HepG2 (cell line): ENCODE measurements around the gene ASXL1. TPM values are rescaled to one million over a fixed set of nuclear protein-coding genes. Genes with fewer than 3 reads are reported as not detected.

Experiments used
- AGO2 ChIP-seq: fragments of 200-400 bp; formaldehyde crosslinking; optimal IDR thresholded peaks from 2 replicates; pipeline ENCODE3; 2017; ENCODE audit warnings: mild to moderate bottlenecking, low read depth, low read length, moderate library complexity
- CCAR2 ChIP-seq: fragments of 200-400 bp; formaldehyde crosslinking; optimal IDR thresholded peaks from 2 replicates; pipeline ENCODE3; 2018; ENCODE audit warnings: low read depth, mild to moderate bottlenecking, low read length, moderate library complexity
- HCFC1 ChIP-seq: fragments of 150-350 bp; IDR thresholded peaks from 2 replicates; pipeline ENCODE4 v1.6.1; 2014; ENCODE audit warnings: low read depth, low read length
- JDP2 ChIP-seq: sonication (generic); formaldehyde crosslinking; IDR thresholded peaks from 2 replicates; pipeline ENCODE4 v1.8.1; 2022; ENCODE audit warnings: missing genetic modification reagents, borderline replicate concordance
- LCORL ChIP-seq, 2 experiments: fragments of 450-650 bp in 1 of 2; sonication (generic) in 1 of 2; formaldehyde crosslinking in 1 of 2; IDR thresholded peaks; 2 replicates each; pipeline versions ENCODE4 v1.5.0 to v1.6.1; 2017 to 2020; ENCODE audit warnings: antibody characterized with exemption in 1 of 2, missing genetic modification reagents in 1 of 2
- MYC ChIP-seq: sonication (generic); formaldehyde crosslinking; IDR thresholded peaks from 2 replicates; pipeline ENCODE4 v1.9.0; 2021; ENCODE audit warnings: missing genetic modification reagents, borderline replicate concordance
- TOE1 ChIP-seq: sonication (generic); formaldehyde crosslinking; IDR thresholded peaks from 2 replicates; pipeline ENCODE4 v1.4.0; 2020; ENCODE audit warnings: mild to moderate bottlenecking, missing genetic modification reagents
- ZNF570 ChIP-seq: sonication (generic); formaldehyde crosslinking; IDR thresholded peaks from 2 replicates; pipeline ENCODE4 v1.4.0; 2020; ENCODE audit warnings: mild to moderate bottlenecking, missing genetic modification reagents, borderline replicate concordance
- ZNF652 ChIP-seq: IDR thresholded peaks from 2 replicates; pipeline ENCODE4 v1.6.1; 2016; ENCODE audit warnings: low read depth, borderline replicate concordance
- polyA plus RNA-seq, 8 experiments: library from polyadenylated mRNA; depleted of rRNA in 3 of 8; stranded (reverse) in 7 of 8; unstranded in 1 of 8; fragments of >200 nt; fragmentation: Illumina TruSeq in 4 of 8; extraction: Trizol in 4 of 8; gene quantifications; 2 replicates each; pipeline versions ENCODE4 v1.2.1 to v1.2.3, GENCODE V29; 2011 to 2016; ENCODE audit warnings: low read depth in 4 of 8, missing spikeins in 1 of 8, mixed read lengths in 1 of 8; ENCODE audit not compliant: insufficient read depth in 1 of 8
- total RNA-seq, 5 experiments: library from RNA; depleted of rRNA; stranded (reverse); fragments of >200 nt; fragmentation: Illumina TruSeq; extraction: Trizol; gene quantifications; 2 replicates each; pipeline ENCODE4 v1.2.3, GENCODE V29; 2016; ENCODE audit warnings: low read depth in 1 of 5
- TF ChIP-seq, protein P1 (sequence below): sonication (generic); formaldehyde crosslinking; IDR thresholded peaks from 2 replicates; pipeline ENCODE4 v1.4.0; 2020; ENCODE audit warnings: missing genetic modification reagents
- TF ChIP-seq, protein P2 (sequence below): sonication (generic); formaldehyde crosslinking; IDR thresholded peaks from 2 replicates; pipeline ENCODE4 v1.4.0; 2020; ENCODE audit warnings: missing genetic modification reagents
- TF ChIP-seq, protein P3 (sequence below): IDR thresholded peaks from 2 replicates; pipeline ENCODE4 v1.6.1; 2016; ENCODE audit warnings: low read depth, missing genetic modification reagents, missing compliant biosample characterization
- TF ChIP-seq, protein P4 (sequence below): sonication (generic); formaldehyde crosslinking; IDR thresholded peaks from 2 replicates; pipeline ENCODE4 v1.4.0; 2020; ENCODE audit warnings: missing genetic modification reagents, borderline replicate concordance

The ASXL1 gene
- total and polyA plus RNA-seq, 2 of the 13 experiments (the other 11 are each of a cell fraction or from before 2014, with no cell fraction given) = 62.1 to 74.8 TPM

DNA sequence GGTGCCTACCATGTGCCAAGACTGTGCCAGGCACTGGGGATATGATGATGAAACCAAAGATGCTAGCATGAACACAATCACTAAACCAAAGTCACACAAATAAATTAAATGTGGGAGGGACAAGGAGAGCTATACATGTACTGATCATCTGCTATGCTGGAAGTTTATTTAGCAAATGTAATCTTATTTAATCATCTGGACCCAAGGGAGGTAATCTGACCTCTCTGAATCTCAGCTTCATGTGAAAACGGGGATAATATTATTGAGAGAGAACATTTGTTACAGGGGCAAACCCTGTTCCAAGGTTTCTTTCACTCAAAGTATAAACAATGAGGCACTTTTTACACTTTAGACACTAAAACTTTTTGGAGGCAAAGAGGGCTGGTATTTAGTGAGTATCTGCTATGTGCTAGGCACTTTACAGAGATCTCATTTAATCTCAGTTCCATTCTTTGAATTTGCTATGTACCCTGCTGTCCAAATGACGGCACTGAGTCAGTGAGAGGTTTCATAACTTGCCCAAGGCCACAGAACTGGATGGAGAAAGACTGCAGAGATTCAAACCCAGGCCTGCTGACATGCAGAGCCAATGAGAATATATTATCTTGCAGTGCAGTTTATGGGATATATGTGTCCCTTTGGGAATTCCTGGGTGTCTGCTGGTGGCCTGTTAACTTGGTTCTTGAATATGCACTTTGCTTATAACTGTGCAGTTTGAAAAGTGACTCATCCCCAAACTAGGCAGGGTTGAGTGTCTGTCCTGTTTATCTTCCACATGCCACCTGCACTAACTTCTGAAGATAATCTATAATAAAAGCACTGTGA lies 3.3 kb upstream of the ASXL1 start (continued):
- TF ChIP-seq AGO2 (no peak), LCORL (IDR thresholded peaks at IDR 0.05) (no peak), LCORL (CRISPR knock-in tag; IDR thresholded peaks at IDR 0.05) (peak; percentile 80), HCFC1 (no peak), MYC (no peak), CCAR2 (peak; percentile 23), ZNF570 (CRISPR knock-in tag) (no peak), TOE1 (no peak), JDP2 (no peak), ZNF652 (CRISPR knock-in tag) (peak; percentile 60; the same call in 1 of the 2 replicates)
- TF ChIP-seq, protein P1, sequence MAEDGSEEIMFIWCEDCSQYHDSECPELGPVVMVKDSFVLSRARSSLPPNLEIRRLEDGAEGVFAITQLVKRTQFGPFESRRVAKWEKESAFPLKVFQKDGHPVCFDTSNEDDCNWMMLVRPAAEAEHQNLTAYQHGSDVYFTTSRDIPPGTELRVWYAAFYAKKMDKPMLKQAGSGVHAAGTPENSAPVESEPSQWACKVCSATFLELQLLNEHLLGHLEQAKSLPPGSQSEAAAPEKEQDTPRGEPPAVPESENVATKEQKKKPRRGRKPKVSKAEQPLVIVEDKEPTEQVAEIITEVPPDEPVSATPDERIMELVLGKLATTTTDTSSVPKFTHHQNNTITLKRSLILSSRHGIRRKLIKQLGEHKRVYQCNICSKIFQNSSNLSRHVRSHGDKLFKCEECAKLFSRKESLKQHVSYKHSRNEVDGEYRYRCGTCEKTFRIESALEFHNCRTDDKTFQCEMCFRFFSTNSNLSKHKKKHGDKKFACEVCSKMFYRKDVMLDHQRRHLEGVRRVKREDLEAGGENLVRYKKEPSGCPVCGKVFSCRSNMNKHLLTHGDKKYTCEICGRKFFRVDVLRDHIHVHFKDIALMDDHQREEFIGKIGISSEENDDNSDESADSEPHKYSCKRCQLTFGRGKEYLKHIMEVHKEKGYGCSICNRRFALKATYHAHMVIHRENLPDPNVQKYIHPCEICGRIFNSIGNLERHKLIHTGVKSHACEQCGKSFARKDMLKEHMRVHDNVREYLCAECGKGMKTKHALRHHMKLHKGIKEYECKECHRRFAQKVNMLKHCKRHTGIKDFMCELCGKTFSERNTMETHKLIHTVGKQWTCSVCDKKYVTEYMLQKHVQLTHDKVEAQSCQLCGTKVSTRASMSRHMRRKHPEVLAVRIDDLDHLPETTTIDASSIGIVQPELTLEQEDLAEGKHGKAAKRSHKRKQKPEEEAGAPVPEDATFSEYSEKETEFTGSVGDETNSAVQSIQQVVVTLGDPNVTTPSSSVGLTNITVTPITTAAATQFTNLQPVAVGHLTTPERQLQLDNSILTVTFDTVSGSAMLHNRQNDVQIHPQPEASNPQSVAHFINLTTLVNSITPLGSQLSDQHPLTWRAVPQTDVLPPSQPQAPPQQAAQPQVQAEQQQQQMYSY (CRISPR knock-in tag) = no peak
- TF ChIP-seq, protein P2, sequence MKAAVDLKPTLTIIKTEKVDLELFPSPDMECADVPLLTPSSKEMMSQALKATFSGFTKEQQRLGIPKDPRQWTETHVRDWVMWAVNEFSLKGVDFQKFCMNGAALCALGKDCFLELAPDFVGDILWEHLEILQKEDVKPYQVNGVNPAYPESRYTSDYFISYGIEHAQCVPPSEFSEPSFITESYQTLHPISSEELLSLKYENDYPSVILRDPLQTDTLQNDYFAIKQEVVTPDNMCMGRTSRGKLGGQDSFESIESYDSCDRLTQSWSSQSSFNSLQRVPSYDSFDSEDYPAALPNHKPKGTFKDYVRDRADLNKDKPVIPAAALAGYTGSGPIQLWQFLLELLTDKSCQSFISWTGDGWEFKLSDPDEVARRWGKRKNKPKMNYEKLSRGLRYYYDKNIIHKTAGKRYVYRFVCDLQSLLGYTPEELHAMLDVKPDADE = no peak
- TF ChIP-seq, protein P3, sequence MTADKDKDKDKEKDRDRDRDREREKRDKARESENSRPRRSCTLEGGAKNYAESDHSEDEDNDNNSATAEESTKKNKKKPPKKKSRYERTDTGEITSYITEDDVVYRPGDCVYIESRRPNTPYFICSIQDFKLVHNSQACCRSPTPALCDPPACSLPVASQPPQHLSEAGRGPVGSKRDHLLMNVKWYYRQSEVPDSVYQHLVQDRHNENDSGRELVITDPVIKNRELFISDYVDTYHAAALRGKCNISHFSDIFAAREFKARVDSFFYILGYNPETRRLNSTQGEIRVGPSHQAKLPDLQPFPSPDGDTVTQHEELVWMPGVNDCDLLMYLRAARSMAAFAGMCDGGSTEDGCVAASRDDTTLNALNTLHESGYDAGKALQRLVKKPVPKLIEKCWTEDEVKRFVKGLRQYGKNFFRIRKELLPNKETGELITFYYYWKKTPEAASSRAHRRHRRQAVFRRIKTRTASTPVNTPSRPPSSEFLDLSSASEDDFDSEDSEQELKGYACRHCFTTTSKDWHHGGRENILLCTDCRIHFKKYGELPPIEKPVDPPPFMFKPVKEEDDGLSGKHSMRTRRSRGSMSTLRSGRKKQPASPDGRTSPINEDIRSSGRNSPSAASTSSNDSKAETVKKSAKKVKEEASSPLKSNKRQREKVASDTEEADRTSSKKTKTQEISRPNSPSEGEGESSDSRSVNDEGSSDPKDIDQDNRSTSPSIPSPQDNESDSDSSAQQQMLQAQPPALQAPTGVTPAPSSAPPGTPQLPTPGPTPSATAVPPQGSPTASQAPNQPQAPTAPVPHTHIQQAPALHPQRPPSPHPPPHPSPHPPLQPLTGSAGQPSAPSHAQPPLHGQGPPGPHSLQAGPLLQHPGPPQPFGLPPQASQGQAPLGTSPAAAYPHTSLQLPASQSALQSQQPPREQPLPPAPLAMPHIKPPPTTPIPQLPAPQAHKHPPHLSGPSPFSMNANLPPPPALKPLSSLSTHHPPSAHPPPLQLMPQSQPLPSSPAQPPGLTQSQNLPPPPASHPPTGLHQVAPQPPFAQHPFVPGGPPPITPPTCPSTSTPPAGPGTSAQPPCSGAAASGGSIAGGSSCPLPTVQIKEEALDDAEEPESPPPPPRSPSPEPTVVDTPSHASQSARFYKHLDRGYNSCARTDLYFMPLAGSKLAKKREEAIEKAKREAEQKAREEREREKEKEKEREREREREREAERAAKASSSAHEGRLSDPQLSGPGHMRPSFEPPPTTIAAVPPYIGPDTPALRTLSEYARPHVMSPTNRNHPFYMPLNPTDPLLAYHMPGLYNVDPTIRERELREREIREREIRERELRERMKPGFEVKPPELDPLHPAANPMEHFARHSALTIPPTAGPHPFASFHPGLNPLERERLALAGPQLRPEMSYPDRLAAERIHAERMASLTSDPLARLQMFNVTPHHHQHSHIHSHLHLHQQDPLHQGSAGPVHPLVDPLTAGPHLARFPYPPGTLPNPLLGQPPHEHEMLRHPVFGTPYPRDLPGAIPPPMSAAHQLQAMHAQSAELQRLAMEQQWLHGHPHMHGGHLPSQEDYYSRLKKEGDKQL (CRISPR knock-in tag) = no peak
- TF ChIP-seq, protein P4, sequence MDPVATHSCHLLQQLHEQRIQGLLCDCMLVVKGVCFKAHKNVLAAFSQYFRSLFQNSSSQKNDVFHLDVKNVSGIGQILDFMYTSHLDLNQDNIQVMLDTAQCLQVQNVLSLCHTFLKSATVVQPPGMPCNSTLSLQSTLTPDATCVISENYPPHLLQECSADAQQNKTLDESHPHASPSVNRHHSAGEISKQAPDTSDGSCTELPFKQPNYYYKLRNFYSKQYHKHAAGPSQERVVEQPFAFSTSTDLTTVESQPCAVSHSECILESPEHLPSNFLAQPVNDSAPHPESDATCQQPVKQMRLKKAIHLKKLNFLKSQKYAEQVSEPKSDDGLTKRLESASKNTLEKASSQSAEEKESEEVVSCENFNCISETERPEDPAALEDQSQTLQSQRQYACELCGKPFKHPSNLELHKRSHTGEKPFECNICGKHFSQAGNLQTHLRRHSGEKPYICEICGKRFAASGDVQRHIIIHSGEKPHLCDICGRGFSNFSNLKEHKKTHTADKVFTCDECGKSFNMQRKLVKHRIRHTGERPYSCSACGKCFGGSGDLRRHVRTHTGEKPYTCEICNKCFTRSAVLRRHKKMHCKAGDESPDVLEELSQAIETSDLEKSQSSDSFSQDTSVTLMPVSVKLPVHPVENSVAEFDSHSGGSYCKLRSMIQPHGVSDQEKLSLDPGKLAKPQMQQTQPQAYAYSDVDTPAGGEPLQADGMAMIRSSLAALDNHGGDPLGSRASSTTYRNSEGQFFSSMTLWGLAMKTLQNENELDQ = no peak
